Midbrain (tissue), 1 donor: ENCODE measurements around the gene MAD1L1.
"Not testable (repeated sequence)": the region's sequence is repeated elsewhere in the genome, so short reads cannot be mapped to it uniquely, and the experiment has no call there.

Experiments
- DNase-seq: peaks from one replicate; lab custom pipeline; 2025; lab: John Stamatoyannopoulos, UW

Gene MAD1L1

GRCh38 chr7:1841286-1842021 is 391.3 kb downstream of the MAD1L1 start:
- not testable (repeated sequence) for DNase-seq

GRCh38 chr7:1840744-1841143 is 392.0 kb downstream of the MAD1L1 start:
- not testable (repeated sequence) for DNase-seq

DNA sequence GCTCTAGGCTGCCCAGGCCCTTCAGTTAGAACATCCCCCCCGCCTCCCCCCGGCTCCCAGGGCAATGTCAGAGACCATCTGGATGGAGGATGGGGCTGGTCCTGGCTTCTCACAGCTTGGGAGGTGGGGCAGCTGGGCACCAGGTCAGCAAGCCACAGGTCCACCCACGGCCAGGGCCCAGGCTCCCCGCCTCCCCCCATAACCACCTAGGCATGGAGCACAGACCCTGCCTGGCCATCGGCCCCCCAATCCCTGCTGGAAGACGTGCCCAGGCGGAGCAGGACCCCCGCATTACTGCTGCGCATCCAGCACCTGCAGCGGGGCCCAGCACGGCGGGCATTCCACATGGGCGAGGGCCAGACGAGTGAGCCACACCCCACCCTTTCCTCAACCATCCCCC is 393.0 kb downstream of the MAD1L1 start:
- DNase-seq: no peak

DNA sequence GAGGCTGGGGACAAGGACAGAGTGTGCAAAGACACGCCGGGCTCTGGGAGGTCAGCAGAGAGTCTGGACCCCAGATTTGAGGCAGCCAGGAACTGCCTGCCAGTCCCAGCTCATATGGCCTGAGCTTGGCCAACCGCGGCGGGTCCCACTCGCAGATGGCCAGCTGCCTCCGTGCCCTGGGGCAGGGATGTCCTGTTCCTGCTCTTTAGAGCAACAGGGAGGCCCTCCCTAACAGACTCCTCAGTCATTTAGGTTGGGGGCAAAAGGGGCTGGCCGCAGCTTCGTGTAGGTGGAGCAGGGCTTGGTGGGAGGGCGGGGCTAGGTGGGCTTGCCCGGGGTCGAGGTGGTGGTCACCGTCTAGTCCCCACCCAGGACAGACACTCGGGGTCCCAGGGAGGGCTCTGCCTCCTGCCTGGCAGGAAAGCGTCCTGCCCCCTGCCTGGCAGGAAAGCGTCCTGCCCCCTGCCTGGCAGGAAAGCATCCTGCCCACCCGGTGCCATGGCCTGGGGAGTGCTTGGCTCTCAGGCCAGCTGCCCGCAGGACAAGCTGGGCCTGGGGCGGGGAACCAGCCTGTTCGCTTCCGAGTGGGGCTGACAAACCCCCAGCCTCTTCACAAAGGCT is 393.7 kb downstream of the MAD1L1 start:
- not testable (repeated sequence) for DNase-seq

DNA sequence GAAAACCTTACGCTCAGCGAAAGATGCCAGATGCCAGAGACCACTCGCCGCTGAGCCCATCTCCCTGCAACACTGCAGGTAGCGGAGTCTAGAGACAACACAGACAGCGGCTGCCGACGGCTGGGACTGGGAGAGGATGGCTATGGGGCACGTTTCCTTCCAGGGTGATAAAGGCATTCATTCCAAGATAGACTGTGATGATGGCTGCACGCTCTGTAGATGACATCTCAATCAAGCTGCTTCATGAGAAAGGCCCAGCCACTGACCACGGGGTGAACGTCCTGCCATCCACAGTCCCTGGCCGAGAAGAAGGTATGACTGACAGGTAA is 394.2 kb downstream of the MAD1L1 start:
- DNase-seq: not testable (repeated sequence)

DNA sequence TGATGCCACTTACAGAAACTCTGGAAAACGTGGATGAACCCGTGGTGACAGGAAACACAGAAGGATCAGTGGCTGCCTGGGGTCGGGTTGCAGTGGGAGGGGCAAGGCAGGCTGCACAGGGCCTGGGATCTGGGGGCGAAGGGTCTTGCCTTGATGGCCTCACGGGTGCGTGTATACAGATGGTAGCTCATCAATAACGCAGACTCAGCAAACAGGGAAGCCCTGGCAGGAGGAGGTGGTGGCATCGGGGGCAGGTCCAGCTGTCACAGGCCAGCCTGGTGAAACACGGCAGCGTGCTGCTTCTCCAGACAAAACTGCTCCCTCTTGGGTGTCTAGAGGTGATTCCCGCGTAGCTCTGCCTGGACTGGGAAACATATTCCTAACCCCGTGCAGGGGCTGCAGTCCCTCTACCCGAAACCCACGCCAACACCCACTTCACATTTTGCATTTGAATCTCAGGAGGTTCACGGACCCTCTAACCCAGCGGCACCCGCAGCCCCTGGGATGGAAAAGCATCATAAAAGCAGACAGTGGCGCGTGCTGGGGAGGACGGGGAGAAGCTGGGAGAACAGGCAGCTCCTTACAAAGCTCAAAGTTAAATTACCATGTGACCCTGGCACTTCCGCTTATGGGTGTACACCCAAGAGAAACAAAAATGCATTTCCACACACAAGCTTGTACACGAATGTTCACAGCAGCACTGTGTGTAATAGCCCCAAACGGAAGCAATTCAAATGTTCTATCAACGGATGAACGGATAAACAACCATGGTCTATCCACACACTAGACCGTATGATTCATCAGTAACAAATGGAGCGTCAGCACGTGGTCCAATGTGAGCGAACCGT is 394.8 kb downstream of the MAD1L1 start:
- DNase-seq: not testable (repeated sequence)

GRCh38 chr7:1831933-1832535 is 400.7 kb downstream of the MAD1L1 start:
- not testable (repeated sequence) for DNase-seq

- not testable (repeated sequence) for DNase-seq
These were observed 401.3 kb downstream of the MAD1L1 start for GRCh38 chr7:1831471-1831870.

DNA sequence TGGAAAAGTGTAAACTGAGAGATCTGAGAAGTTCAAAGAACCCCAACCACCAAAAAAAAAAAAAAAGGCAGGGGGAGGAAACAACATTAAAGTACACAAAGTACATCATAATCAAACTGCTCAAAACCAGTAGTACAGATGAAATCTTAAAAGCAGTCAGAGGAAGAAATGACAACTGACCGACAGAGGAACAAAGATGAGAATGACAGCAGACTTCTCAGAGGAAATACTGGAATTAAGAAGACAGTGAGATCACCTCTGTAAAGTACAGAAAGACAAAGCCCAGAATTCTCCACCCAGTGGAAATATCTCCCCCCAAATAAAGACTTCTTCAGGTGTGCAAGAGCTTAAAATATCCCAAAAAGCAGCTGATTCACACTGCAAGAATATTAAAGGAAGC is 403.1 kb downstream of the MAD1L1 start:
- not testable (repeated sequence) for DNase-seq

DNA sequence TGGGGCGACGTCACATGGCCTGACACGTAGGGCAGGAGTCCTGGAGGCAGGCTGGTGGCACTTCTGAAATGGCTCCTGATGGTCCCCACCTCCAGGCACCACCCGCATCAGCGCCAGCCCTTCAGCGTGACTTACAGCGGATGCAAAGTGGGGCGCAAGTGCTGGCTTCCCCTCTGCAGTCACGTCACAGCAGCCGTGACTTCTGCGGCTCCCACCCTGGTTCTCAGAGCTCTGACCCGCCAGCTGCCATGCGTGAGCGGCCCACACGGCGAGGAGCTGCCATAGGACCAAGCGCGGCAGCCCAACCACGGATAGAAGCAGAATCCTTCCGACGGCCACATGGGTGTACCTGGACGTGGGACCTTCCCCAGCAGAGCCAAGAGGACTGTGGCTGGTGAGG is 403.6 kb downstream of the MAD1L1 start:
- no peak for DNase-seq

- DNase-seq: not testable (repeated sequence)
These were observed 404.6 kb downstream of the MAD1L1 start for GRCh38 chr7:1828170-1828569.

DNA sequence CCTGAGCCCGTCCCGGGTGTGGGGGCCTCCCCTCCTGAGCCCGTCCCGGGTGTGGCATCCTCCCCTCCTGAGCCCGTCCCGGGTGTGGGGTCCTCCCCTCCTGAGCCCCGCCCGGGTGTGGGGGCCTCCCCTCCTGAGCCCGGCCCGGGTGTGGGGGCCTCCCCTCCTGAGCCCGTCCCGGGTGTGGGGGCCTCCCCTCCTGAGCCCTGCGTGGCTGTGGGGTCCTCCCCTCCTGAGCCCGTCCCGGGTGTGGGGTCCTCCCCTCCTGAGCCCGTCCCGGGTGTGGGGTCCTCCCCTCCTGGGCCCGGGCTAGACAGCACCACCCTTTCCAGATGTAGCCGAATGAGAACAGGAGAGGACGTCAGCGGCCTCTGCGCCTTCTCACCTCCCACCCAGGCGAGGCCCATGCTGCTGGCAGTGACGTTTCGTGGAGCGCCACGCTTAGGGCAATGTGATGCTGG is 405.2 kb downstream of the MAD1L1 start:
- not testable (repeated sequence) for DNase-seq

DNA sequence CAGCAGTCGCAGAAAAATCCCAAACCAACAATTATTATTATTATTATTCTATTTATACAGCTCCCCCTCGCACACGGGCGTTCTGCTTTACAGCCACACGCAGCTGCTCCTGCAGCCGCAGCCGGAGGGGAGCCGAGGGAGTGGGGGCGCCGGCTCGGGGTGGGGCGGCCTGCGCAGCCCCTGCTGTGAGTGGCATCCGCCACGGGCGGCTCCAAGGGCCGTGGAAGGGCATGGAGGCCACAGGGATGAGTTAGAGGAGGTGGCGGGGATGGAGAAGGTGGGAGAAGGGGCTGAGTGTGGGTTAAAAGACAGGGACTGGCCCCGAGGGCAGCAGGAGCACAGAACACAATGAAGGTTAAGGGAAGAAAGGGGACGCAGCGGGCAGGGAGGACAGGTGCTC is 405.8 kb downstream of the MAD1L1 start:
- not testable (repeated sequence) for DNase-seq

DNA sequence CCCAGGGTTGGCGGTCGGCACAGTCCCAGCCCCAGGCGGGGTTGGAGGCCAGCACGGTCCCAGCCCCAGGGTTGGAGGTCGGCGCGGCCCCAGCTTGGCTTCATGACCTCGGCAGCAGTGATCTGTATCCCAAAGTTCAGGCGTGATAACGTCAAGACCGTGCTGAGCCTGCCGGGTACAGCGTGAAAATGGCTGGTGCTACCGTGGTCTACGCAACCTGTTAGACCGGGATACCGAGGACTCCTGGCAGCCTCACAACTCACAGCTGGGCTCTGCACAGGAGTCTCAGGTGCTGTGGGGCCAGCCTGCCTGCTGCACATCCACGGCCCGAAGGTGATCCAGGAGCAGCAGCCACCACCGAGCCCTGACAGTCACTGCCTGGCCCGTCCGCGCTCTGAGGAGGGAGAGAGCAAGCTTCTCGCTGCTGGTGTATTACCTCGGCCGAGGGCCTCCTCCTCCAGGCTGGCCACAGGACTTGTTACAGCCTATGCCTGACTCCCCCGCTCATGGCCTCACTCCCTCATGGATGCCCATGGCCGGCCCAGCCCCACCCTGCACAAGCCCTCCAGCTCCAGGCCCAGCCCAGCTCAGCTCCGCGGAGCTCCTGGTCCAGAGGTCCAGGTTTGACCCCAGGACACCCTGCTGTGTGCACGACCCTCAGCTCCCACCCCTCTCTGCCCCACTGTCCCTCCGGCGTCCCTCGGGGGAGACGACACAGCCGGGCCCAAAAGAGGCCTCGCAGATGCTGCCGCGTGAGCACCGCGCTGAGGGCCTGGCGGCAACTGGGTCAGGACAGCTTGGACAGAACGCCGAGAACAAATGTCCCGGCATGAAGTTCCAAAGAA is 406.6 kb downstream of the MAD1L1 start:
- no peak for DNase-seq

GRCh38 chr7:1825647-1825896 is 407.2 kb downstream of the MAD1L1 start:
- not testable (repeated sequence) for DNase-seq

DNA sequence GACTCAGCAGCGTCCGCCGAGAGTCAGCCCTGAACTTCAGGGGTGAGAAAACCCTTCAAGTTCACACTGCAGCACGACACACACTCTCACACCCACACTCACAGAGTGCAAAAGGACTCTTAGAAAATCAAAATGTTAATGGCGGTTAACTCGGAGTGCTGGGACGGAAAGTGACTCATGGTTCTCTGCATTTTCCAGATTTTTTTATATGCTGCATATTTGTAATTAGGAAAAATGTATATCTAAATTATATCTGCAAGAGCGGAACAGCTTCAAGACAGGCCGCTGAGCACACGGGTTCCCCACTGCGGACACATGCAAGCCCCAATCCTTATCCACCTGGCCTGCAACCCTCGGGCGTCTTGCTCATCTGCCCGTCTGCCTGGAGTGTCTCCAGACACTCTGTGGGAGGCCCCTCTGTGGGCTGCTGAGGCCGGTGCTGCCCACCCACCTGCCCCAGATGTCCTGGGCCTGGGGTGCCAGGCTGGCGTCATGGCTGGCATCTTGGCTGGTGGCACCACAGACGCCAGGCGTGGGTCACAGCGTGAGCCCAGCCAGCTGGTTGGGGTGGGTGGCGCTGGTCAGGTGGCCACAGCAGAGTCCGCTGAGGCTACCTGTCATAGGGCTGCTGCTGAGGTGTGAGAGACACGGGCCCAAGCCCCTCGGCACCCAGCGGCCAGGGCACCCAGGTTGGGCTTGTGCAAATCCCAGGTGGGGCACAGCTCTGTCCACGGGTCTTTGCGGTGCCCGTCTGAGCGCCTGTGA is 407.7 kb downstream of the MAD1L1 start:
- DNase-seq: not testable (repeated sequence)

- DNase-seq: not testable (repeated sequence)
These were observed 408.4 kb downstream of the MAD1L1 start for GRCh38 chr7:1824151-1824881.

GRCh38 chr7:1823376-1824150 is 409.2 kb downstream of the MAD1L1 start:
- DNase-seq: no peak

GRCh38 chr7:1819259-1819841 is 413.4 kb downstream of the MAD1L1 start:
- DNase-seq: no peak
